ENCODE results near the gene THAP12.

GRCh38 chr11:76394411-76394810 lies 13.5 kb upstream of the THAP12 start:
- no peak for TF ChIP-seq CTCF (IDR thresholded peaks at IDR 0.05)
- TF ChIP-seq POLR2A (IDR thresholded peaks at IDR 0.05): no peak
- TF ChIP-seq EP300 (IDR thresholded peaks at IDR 0.05): no peak
- no peak for TF ChIP-seq POLR2AphosphoS5 (IDR thresholded peaks at IDR 0.05)
